ENCODE measurements around the gene ACOT8.

DNA sequence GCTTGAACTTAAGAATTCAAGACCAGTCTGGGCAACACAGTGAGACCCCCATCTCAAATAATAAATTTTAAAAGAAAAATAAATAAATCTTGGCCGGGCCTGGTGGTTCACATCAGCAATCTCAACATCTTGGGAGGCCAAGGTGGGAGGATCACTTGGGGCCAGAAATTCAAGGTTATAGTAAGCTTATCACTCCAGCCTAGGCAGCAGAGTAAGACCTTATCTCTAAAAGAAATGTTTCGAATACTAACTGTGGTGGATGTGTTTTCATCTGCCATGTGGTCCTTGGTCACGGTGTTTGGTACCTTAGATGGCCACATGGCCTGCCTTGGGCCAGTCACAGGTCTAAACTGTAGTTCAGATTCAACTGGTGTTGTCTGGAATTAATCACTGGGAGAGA lies 39.0 kb downstream of the ACOT8 start:
- no peak for TF ChIP-seq POLR2AphosphoS5 (IDR thresholded peaks at IDR 0.05; ENCODE audit: low read depth, low read length)
- TF ChIP-seq, protein P1, sequence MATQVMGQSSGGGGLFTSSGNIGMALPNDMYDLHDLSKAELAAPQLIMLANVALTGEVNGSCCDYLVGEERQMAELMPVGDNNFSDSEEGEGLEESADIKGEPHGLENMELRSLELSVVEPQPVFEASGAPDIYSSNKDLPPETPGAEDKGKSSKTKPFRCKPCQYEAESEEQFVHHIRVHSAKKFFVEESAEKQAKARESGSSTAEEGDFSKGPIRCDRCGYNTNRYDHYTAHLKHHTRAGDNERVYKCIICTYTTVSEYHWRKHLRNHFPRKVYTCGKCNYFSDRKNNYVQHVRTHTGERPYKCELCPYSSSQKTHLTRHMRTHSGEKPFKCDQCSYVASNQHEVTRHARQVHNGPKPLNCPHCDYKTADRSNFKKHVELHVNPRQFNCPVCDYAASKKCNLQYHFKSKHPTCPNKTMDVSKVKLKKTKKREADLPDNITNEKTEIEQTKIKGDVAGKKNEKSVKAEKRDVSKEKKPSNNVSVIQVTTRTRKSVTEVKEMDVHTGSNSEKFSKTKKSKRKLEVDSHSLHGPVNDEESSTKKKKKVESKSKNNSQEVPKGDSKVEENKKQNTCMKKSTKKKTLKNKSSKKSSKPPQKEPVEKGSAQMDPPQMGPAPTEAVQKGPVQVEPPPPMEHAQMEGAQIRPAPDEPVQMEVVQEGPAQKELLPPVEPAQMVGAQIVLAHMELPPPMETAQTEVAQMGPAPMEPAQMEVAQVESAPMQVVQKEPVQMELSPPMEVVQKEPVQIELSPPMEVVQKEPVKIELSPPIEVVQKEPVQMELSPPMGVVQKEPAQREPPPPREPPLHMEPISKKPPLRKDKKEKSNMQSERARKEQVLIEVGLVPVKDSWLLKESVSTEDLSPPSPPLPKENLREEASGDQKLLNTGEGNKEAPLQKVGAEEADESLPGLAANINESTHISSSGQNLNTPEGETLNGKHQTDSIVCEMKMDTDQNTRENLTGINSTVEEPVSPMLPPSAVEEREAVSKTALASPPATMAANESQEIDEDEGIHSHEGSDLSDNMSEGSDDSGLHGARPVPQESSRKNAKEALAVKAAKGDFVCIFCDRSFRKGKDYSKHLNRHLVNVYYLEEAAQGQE (IDR thresholded peaks at IDR 0.05; ENCODE audit: insufficient read depth in 1 of 2, low read depth in 2 of 2, low read length in 2 of 2), result no peak

Data from PFSK-1 (cell line).